Endothelial cell of umbilical vein (primary cell): Measurements from ENCODE around the gene AK9. TPM values are rescaled to one million over a fixed set of nuclear protein-coding genes. Genes with fewer than 3 reads are reported as not detected.

Source experiments
- BruUV-seq: library from RNA; stranded (reverse); fragments of 400-500 nt; replicated peaks from 2 replicates; lab custom pipeline; 2021; lab: Mats Ljungman, UMichigan
- CTCF ChIA-PET: fragments of 300-600, 350-600 bp; sonication (Branson Sonifier 250); formaldehyde crosslinking; loops from one replicate; lab custom pipeline; 2021; ENCODE audit warnings: antibody characterized with exemption, inconsistent platforms; lab: Charles Lee
- POLR2A ChIA-PET: fragments of 300-600, 350-600 bp; sonication (Branson Sonifier 250); formaldehyde crosslinking; loops from one replicate; lab custom pipeline; 2021; ENCODE audit warnings: antibody characterized with exemption, inconsistent platforms; lab: Charles Lee
- DNase-seq: peaks from one replicate; pipeline ENCODE4 v3.0.0-alpha.2; 2011; ENCODE audit warnings: low read depth, low spot score
- FAIRE-seq: peaks from 2 replicates; lab custom pipeline; 2011; peaks lifted over from hg19 to GRCh38; lab: Jason Lieb, UNC
- H2AFZ ChIP-seq: 2 replicates; pipeline ENCODE4 v1.6.0; 2012; ENCODE audit warnings: low read depth, low read length, control low read depth, inconsistent platforms
- H3K27ac ChIP-seq: 2 replicates; pipeline ENCODE4 v1.5.1; 2011; ENCODE audit warnings: low read depth, mild to moderate bottlenecking, control low read depth, low read length, moderate library complexity; ENCODE audit not compliant: insufficient read depth
- H3K27me3 ChIP-seq, 2 experiments: 2 replicates each; pipeline versions ENCODE4 v1.6.0 to v1.6.1; 2011; ENCODE audit warnings: low read length in 2 of 2, mixed read lengths in 1 of 2; ENCODE audit not compliant: control insufficient read depth in 2 of 2, insufficient read depth in 2 of 2
- H3K36me3 ChIP-seq, 2 experiments: 2 replicates in 1 of 2; 3 replicates in 1 of 2; pipeline ENCODE4 v1.5.1; 2011; ENCODE audit warnings: low read length in 2 of 2, mild to moderate bottlenecking in 1 of 2, moderate library complexity in 1 of 2; ENCODE audit not compliant: control insufficient read depth in 2 of 2, insufficient read depth in 2 of 2; ENCODE audit errors: extremely low read depth in 1 of 2
- H3K4me1 ChIP-seq: 3 replicates; pipeline ENCODE4 v1.5.1; 2011; ENCODE audit warnings: mild to moderate bottlenecking, low read length; ENCODE audit not compliant: control insufficient read depth, insufficient read depth; ENCODE audit errors: extremely low read depth
- H3K4me2 ChIP-seq: 2 replicates; pipeline ENCODE4 v1.6.1; 2011; ENCODE audit warnings: low read length, control low read depth, mixed read lengths; ENCODE audit not compliant: insufficient read depth
- H3K4me3 ChIP-seq, 3 experiments: fragments of 200-600 bp in 1 of 3; sonication (generic), shearing (Covaris generic) in 1 of 3; replicated peaks in 1 of 3; 2 replicates each; pipeline ENCODE4 v1.5.1; 2011 to 2016; ENCODE audit warnings: control low read depth in 3 of 3, low read length in 3 of 3, mild to moderate bottlenecking in 2 of 3, inconsistent platforms in 1 of 3, low read depth in 1 of 3, moderate library complexity in 1 of 3; ENCODE audit not compliant: insufficient read depth in 1 of 3
- H3K79me2 ChIP-seq: 2 replicates; pipeline ENCODE4 v1.6.0; 2012; ENCODE audit warnings: low read length, inconsistent platforms; ENCODE audit not compliant: control insufficient read depth, insufficient read depth
- H3K9ac ChIP-seq: replicated peaks from 2 replicates; pipeline ENCODE3; 2011; ENCODE audit warnings: low read length, control low read depth; ENCODE audit not compliant: insufficient read depth; ENCODE audit errors: extremely low read depth
- H3K9me1 ChIP-seq: replicated peaks from 3 replicates; pipeline ENCODE4 v1.6.0; 2011; ENCODE audit warnings: mild to moderate bottlenecking, low read length; ENCODE audit not compliant: control insufficient read depth, insufficient read depth; ENCODE audit errors: extremely low read depth
- H3K9me3 ChIP-seq: replicated peaks from 2 replicates; pipeline ENCODE4 v1.5.1; 2012; ENCODE audit warnings: low read length, inconsistent platforms; ENCODE audit not compliant: control insufficient read depth, insufficient read depth
- H4K20me1 ChIP-seq: replicated peaks from 2 replicates; pipeline ENCODE3; 2011; ENCODE audit warnings: mild to moderate bottlenecking, low read length; ENCODE audit not compliant: control insufficient read depth, insufficient read depth; ENCODE audit errors: extremely low read depth
- EZH2 ChIP-seq: IDR thresholded peaks from 2 replicates; pipeline ENCODE4 v1.6.1; 2012; ENCODE audit warnings: borderline replicate concordance, low read depth, mild to moderate bottlenecking, moderate library complexity, low read length, inconsistent platforms; ENCODE audit not compliant: severe bottlenecking
- FOS ChIP-seq: IDR thresholded peaks from 2 replicates; pipeline ENCODE4 v1.6.1; 2011; ENCODE audit warnings: mild to moderate bottlenecking, low read length, moderate library complexity, borderline replicate concordance; ENCODE audit not compliant: insufficient read depth
- GATA2 ChIP-seq: IDR thresholded peaks from 2 replicates; pipeline ENCODE4 v1.7.0; 2011; ENCODE audit warnings: low read depth, mild to moderate bottlenecking, moderate library complexity, mixed read lengths, low read length; ENCODE audit not compliant: insufficient read length, insufficient read depth
- JUN ChIP-seq: IDR thresholded peaks from 2 replicates; pipeline ENCODE4 v1.6.1; 2011; ENCODE audit warnings: borderline replicate concordance, low read depth; ENCODE audit not compliant: insufficient read length, insufficient read depth
- MYC ChIP-seq: IDR thresholded peaks from one replicate; pipeline ENCODE4 v1.6.1; 2011; ENCODE audit warnings: mild to moderate bottlenecking, low read depth, low read length
- POLR2A ChIP-seq: IDR thresholded peaks from 2 replicates; pipeline ENCODE4 v1.6.1; 2012; ENCODE audit warnings: low read depth, mild to moderate bottlenecking, control low read depth, low read length
- POLR2AphosphoS5 ChIP-seq: IDR thresholded peaks from 2 replicates; pipeline ENCODE4 v1.6.1; 2012; ENCODE audit warnings: low read depth, mild to moderate bottlenecking, control low read depth, low read length, moderate library complexity; ENCODE audit not compliant: insufficient read depth
- dilution Hi-C: fragments of 300-500 bp; cut with MboI; formaldehyde crosslinking; loops from one replicate; pipeline ENCODE4 v1.15.0; 2019; ENCODE audit warnings: low sequenced_read_pairs; ENCODE audit not compliant: extremely low pct_ligation_motif_present
- intact Hi-C: fragments of 100-400 bp; cut with micrococcal nuclease; formaldehyde crosslinking; loops from one replicate; pipeline ENCODE4 v1.10.0; 2022
- polyA plus RNA-seq, 4 experiments: library from polyadenylated mRNA; depleted of rRNA in 3 of 4; stranded (reverse) in 3 of 4; unstranded in 1 of 4; fragments of >200 nt; gene quantifications; 2 replicates each; pipeline versions ENCODE4 v1.2.1 to v1.2.3, GENCODE V29; 2011 to 2012; ENCODE audit warnings: missing spikeins in 1 of 4
- total RNA-seq: library from RNA; stranded (reverse); gene quantifications from 2 replicates; pipeline ENCODE4 v1.2.3, GENCODE V29; 2021
- TF ChIP-seq, protein P1 (sequence below): IDR thresholded peaks from 2 replicates; pipeline ENCODE4 v1.6.1; 2011; ENCODE audit not compliant: insufficient read depth, insufficient read length
- TF ChIP-seq, protein P2 (sequence below), 2 donors: IDR thresholded peaks; 1 replicate in 1 of 2; 2 replicates in 1 of 2; pipeline ENCODE4 v1.5.1; 2011; ENCODE audit warnings: low read length in 2 of 2, mild to moderate bottlenecking in 2 of 2, moderate library complexity in 2 of 2, control low read depth in 1 of 2, inconsistent platforms in 1 of 2, low read depth in 1 of 2; ENCODE audit not compliant: insufficient read depth in 1 of 2; ENCODE audit errors: extremely low read depth in 1 of 2

Gene AK9
- total and polyA plus RNA-seq, 2 donors (not counting 3 experiments of a cell fraction or from before 2014, with no cell fraction given): 1.4 to 3.2 TPM

DNA sequence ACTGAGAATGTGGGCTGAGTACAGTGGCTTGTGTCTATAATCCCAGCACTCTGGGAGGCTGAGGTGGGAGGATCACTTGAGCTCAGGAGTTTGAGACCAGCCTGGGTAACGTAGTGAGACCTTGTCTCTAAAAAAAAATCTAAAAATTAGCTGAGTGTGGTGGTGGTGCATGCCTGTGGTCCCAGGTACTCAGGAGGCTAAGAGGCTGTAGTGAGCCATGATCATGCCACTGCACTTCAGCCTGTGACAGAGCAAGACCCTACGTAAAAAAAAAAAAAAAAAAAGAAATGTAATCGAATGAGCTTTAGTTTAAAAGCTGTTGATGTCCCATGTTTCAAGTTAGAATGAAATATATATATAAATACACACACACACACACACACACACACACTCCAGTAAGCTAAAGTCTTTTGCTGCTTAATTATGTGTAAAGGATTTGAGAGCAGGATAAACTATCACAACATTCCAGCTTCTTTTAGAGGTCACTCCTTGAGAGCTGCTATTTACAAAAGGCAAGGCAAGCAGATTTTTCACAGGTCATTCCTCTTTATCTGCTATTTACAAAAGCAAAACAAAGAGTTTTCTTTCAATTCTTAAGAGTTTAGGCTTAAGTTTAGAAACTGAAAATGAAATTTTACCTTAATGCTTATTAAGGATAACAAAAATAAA lies 230.7 kb downstream of the AK9 start:
- BruUV-seq: no TSS peak
- POLR2A ChIA-PET: no interaction called here
- FAIRE-seq: no peak

More for the DNA sequence above, 230.7 kb downstream of the AK9 start:
- Histone ChIP-seq H3K9ac (no peak overlapping the region), H3K4me2 (no peak overlapping the region), H4K20me1 (no peaks in the 10 kb centered on the region), H3K9me1 (no peaks in the 10 kb centered on the region), H3K79me2 (no peaks in the 10 kb centered on the region), H3K27me3 (no peaks in the 10 kb centered on the region), H3K27ac (no peak overlapping the region), H2AFZ (no peak overlapping the region), H3K36me3 (peaks cover 3 to 4% of the 10 kb centered on the region in 2 experiments), H3K4me1 (peaks cover 7% of the 10 kb centered on the region), H3K9me3 (no peaks in the 10 kb centered on the region), H3K4me3 (no peak overlapping the region)
- intact Hi-C loops: no loop called here
- no peak for TF ChIP-seq GATA2
- TF ChIP-seq EZH2: no peak
- no peak for TF ChIP-seq JUN
- no peak for TF ChIP-seq POLR2AphosphoS5
- TF ChIP-seq FOS: no peak
- TF ChIP-seq, protein P1, sequence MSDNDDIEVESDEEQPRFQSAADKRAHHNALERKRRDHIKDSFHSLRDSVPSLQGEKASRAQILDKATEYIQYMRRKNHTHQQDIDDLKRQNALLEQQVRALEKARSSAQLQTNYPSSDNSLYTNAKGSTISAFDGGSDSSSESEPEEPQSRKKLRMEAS: no peak
- no peak for TF ChIP-seq MYC
- TF ChIP-seq, protein P2, sequence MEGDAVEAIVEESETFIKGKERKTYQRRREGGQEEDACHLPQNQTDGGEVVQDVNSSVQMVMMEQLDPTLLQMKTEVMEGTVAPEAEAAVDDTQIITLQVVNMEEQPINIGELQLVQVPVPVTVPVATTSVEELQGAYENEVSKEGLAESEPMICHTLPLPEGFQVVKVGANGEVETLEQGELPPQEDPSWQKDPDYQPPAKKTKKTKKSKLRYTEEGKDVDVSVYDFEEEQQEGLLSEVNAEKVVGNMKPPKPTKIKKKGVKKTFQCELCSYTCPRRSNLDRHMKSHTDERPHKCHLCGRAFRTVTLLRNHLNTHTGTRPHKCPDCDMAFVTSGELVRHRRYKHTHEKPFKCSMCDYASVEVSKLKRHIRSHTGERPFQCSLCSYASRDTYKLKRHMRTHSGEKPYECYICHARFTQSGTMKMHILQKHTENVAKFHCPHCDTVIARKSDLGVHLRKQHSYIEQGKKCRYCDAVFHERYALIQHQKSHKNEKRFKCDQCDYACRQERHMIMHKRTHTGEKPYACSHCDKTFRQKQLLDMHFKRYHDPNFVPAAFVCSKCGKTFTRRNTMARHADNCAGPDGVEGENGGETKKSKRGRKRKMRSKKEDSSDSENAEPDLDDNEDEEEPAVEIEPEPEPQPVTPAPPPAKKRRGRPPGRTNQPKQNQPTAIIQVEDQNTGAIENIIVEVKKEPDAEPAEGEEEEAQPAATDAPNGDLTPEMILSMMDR (IDR thresholded peaks at IDR 0.05; ENCODE audit: extremely low read depth in 1 of 2, insufficient read depth in 1 of 2, low read depth in 1 of 2, low read length in 2 of 2): no peak
- no peak for TF ChIP-seq POLR2A
- dilution Hi-C loops: no loop called here
- CTCF ChIA-PET: interaction anchor here (0.6 to 1.3 kb wide), 3 partner anchors 36 to 272 kb away, joined by 3 to 5 read pairs (median 3); no protein-coding TSS in a partner anchor
- no peak for DNase-seq
